UCSD-AML1 (cell line): ENCODE measurements around the gene JMJD1C.
A peak's percentile ranks its signal among the peaks of the same experiment; 100 is the strongest.

Experiments
- DNase-seq: peaks from one replicate; lab custom pipeline; 2025; ENCODE audit not compliant: unreplicated experiment; lab: John Stamatoyannopoulos, UW

JMJD1C gene

DNA sequence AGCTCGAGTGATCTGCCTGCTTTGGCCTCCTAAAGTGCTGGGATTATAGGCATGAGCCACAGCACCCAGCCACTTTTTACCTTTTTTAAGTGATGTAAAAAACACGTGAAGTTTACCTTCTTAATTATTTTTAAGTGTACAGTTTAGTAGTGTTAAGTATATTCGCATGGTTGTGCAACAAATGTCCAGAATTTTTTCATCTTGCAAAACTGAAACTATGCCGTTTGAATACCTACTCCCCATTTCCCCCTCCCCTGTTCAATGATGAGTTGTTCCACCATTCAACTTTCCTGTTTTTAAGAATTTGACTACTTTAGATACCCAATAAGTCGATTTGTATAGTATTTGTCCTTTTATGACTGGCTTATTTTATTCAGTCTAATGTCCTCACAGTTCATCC, 321.8 kb downstream of the JMJD1C start:
- DNase-seq = no peak

- no peak for DNase-seq
Measured at GRCh38 chr10:63142136-63142535, 323.6 kb downstream of the JMJD1C start.

DNA sequence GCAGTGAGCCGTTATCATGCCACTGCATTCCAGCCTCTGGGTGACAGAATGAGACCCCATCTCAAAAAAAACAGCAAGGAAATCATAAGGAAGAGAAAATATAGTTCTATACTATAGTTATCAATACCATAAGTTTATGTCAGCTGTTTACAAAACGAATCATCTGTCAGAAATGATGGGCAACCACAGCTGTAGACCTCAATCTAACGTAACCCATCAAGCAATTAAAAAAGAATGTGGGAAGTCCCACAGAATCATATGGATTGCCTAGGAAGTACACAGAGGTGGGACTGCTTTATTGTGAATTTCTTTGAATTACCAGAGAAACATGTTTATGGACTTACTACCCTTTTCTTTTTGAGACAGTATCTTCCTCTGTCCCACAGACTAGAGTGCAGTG, 325.7 kb downstream of the JMJD1C start:
- DNase-seq = no peak

DNA sequence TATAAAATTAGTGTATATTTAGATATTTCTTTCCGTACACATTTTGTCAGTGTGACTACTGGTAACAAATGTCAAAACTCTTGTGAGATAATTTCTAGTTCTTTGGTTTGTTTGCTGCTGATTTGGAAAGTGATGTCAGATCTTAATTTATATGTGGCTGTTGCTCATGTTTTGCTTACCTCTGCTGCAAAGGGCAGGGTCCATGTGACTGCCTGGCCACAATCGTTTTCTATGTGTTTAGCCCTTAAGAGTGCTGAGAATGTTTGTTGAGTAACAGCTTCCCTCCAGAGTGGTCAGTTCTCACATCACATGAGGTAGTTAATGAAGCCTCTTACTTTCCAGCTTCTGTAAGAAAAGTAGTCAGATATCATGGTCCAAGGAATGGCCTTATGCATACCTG, 328.5 kb downstream of the JMJD1C start:
- DNase-seq = no peak

DNA sequence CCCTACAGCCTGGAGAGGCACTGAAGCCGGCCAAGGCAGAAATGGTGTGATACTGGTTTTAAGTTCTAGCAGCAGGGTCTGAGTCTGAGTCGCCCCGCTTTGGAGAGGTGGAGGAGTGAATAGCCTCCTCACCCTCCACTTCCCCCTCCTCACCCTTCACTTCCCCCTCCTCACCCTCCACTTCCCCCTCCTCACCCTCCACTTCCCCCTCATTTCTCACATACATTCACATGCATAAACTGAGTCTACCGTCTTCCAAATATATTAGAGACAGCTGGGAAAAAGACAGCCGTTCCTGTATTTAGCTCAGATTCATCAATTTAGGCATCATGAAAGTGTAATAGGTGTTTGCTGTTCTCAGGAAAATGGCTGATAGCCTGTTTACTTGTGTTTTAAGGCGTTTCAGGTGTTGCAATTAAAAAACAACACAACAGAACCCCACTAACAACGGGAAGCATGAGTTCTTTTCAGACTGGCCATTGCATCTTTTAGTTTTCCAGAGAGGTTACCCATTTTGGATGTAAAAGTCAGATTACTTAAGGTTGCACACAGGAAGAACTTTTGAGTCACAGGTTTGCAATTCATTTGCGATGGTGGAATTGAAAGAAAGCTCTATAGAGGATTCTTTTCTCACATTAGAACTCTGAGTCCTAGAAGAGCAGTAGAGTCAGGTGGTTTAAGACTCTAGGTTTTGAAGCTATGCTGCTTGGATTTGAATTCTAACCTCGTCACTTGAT, 331.8 kb downstream of the JMJD1C start:
- no peak for DNase-seq

DNA sequence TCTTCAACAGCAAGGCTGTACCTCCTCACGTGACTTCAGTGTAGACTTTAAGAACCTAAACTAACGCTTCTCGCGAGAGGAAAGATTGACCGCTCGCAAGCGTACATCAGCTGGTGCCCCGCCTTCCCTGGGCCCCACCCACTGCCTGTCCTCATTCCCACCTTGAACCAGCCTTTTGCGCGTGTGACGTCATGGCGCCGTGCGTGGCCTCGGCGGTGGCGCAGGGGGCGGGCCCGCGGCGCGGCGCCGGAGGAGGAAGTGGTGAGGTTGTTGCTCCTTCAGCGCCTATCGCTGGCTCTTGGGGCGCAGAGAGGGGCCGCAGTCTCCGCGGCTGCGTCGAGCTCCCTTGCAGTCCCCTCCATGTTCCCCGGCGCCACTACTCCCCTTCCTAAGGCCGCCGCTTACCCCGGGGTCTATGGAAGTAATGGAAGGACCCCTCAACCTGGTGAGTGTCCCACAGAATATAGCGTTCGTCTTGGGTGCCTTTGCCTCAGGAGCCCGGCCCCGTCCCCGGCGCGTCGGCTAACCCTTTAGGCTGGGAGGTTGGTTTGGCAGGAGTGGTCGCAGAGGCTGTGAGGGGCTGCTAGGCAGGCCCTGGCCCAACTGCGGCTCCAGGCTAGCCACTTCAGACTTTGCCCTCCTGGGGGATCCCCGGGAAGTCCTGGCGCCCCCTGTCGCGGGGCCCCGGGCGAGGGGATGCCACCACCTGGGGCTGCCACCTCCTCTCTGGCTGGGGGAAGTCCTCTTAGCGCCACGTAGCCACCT, 332.5 kb downstream of the JMJD1C start, which contains the start of gene NRBF2:
Gene NRBF2, plus strand, starts transcription at position 273 of the 765 bp plus-strand sequence. Its CDS starts 143 bp downstream, at position 416.
- peak; percentile 98 for DNase-seq

- no peak for DNase-seq
Measured at GRCh38 chr10:63132651-63133055, 333.1 kb downstream of the JMJD1C start.

DNA sequence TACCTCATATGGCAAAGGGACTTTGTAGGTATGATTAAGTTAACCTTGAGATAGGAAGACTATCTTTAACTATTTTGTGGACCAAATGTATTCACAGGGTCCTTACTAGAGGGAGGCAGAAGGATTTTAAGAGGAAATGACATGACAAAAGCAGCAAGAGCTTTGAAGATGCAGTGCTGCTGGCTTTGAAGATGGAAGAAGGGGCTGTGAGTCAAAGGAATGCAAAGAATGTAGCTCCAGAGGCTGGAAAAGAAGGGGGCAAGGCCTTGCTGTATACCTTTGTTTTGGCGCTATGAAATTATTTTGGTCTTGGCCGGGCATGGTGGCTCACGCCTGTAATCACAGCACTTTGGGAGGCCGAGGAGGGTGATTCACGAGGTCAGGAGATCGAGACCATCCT, 335.9 kb downstream of the JMJD1C start:
- no peak for DNase-seq

GRCh38 chr10:63128443-63128842, 337.3 kb downstream of the JMJD1C start:
- no peak for DNase-seq

GRCh38 chr10:63125459-63125858, 340.3 kb downstream of the JMJD1C start:
- no peak for DNase-seq

- DNase-seq = no peak
Measured at GRCh38 chr10:63123727-63124362, 341.9 kb downstream of the JMJD1C start.

- no peak for DNase-seq
Measured at GRCh38 chr10:63120554-63120953, 345.2 kb downstream of the JMJD1C start.

DNA sequence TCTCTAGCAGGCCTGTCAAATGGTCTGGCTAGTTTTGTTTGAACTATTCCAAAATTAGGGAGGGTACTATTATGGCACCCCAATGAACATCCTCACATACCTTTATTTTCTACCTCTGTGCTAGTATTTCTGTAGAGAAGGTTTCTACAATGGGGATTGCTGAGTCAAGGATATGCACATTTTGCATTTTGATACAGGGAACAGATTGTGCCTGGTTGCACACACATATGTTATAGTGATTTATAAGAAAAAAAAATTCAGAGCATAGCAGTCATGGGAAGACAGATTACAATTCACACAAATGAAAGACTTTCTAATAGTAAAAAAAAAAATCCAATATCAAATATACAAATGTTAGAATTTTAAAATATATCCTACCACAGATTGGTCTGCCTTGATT, 346.7 kb downstream of the JMJD1C start:
- no peak for DNase-seq
